Tibial nerve (tissue), 4 donors: ENCODE measurements around the gene CDS2. TPM values are rescaled to one million over a fixed set of nuclear protein-coding genes. Genes with fewer than 3 reads are reported as not detected.

ENCODE experiments used
- DNase-seq, 2 donors: peaks; one replicate each; pipeline ENCODE4 v3.0.0-alpha.2; 2019; ENCODE audit warnings: low spot score in 2 of 2
- H3K27ac ChIP-seq, 4 donors: fragments of 200-600 bp; sonication (generic) in 3 of 4; one replicate each; pipeline ENCODE4 v1.5.1; 2017 to 2019; ENCODE audit warnings: mild to moderate bottlenecking in 1 of 4
- H3K27me3 ChIP-seq, 2 donors: fragments of 200-600 bp; sonication (generic) in 1 of 2; one replicate each; pipeline versions ENCODE4 v1.5.1 to v1.6.0; 2017 to 2019
- H3K36me3 ChIP-seq, 3 donors: fragments of 200-600 bp; sonication (generic); one replicate each; pipeline ENCODE4 v1.5.1; 2018 to 2019
- H3K4me1 ChIP-seq, 4 donors: fragments of 200-600 bp; sonication (generic) in 3 of 4; one replicate each; pipeline ENCODE4 v1.5.1; 2017 to 2019
- H3K4me3 ChIP-seq, 4 donors: fragments of 200-600 bp; sonication (generic) in 3 of 4; one replicate each; pipeline ENCODE4 v1.5.1; 2017 to 2019; ENCODE audit warnings: mild to moderate bottlenecking in 1 of 4, moderate library complexity in 1 of 4
- H3K9me3 ChIP-seq, 4 donors: fragments of 200-600 bp; sonication (generic) in 3 of 4; one replicate each; pipeline ENCODE4 v1.5.1; 2017 to 2019
- EP300 ChIP-seq, 2 donors: sonication (generic); formaldehyde crosslinking; IDR thresholded peaks; one replicate each; pipeline ENCODE4 v1.6.1; 2017; ENCODE audit warnings: antibody characterized with exemption in 2 of 2, mild to moderate bottlenecking in 1 of 2
- POLR2A ChIP-seq, 2 donors: fragments of 450-650 bp; IDR thresholded peaks; one replicate each; pipeline ENCODE4 v1.6.1; 2017; ENCODE audit warnings: antibody characterized with exemption in 2 of 2, mild to moderate bottlenecking in 2 of 2, moderate library complexity in 2 of 2
- WGBS, 2 donors: methylation state at CpG; one replicate each; pipeline ENCODE4 v1.1.5; 2018; 5-methylcytosine and 5-hydroxymethylcytosine counted together
- total RNA-seq, 4 donors: library from RNA; depleted of rRNA; stranded (reverse); fragments of >200 nt; gene quantifications; one replicate each; pipeline ENCODE4 v1.1.0, GENCODE V29; 2016
- TF ChIP-seq, protein P1 (sequence below), 5 experiments: fragments of 200-600 bp in 3 of 5; fragments of 450-650 bp in 2 of 5; sonication (generic) in 3 of 5; IDR thresholded peaks; one replicate each; pipeline ENCODE4 v1.5.1; 2016 to 2019; ENCODE audit warnings: antibody characterized with exemption in 5 of 5, mild to moderate bottlenecking in 3 of 5, moderate library complexity in 2 of 5

The CDS2 gene
- total RNA-seq, 4 donors from 2014 or later: 29.4 to 35.0 (median 34.1) TPM

DNA sequence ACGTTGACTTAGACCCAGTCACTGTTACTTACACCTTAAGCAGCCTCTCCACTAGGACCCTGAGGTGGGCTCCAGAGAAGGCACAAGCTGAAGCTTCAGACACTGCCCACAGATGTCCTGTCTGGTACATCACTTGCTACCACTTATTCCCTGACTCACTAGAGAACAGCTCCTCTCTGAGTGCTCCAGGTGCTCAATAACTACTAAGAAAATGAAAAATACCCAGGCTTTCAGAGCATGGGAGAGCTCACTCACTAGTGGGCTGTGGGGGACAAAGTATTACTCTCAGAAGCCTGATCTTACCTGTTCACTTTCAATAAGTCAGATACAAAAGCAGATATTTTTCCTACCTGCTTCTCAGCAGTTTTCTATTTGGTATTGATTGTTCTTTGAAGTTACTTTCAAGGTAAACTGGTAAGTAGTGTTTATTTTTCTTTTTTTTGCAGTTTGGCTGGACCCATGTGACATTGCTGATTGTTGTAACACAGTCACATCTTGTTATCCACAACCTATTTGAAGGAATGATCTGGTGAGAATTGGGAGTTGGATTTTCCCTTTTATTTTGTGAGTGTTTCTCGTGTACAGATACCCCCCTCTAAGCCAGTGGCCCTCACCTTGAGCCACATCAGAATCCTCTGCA lies 55.9 kb downstream of the CDS2 start:
- Histone ChIP-seq H3K4me3 (no peak overlapping the region), H3K9me3 (no peaks in the 10 kb centered on the region), H3K27me3 (no peaks in the 10 kb centered on the region), H3K4me1 (peaks cover 0 to 4% (median 0%) of the 10 kb centered on the region in 4 donors), H3K36me3 (peaks cover 0 to 86% (median 0%) of the 10 kb centered on the region in 3 donors), H3K27ac (no peak overlapping the region)
- TF ChIP-seq, protein P1, sequence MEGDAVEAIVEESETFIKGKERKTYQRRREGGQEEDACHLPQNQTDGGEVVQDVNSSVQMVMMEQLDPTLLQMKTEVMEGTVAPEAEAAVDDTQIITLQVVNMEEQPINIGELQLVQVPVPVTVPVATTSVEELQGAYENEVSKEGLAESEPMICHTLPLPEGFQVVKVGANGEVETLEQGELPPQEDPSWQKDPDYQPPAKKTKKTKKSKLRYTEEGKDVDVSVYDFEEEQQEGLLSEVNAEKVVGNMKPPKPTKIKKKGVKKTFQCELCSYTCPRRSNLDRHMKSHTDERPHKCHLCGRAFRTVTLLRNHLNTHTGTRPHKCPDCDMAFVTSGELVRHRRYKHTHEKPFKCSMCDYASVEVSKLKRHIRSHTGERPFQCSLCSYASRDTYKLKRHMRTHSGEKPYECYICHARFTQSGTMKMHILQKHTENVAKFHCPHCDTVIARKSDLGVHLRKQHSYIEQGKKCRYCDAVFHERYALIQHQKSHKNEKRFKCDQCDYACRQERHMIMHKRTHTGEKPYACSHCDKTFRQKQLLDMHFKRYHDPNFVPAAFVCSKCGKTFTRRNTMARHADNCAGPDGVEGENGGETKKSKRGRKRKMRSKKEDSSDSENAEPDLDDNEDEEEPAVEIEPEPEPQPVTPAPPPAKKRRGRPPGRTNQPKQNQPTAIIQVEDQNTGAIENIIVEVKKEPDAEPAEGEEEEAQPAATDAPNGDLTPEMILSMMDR (IDR thresholded peaks at IDR 0.05): no peak
- TF ChIP-seq EP300 (IDR thresholded peaks at IDR 0.05) (no peak), POLR2A (IDR thresholded peaks at IDR 0.05) (no peak)
- WGBS, 2 donors: 92 to 94% methylated on average over 2 of the region's 2 CpGs
- no peak for DNase-seq

DNA sequence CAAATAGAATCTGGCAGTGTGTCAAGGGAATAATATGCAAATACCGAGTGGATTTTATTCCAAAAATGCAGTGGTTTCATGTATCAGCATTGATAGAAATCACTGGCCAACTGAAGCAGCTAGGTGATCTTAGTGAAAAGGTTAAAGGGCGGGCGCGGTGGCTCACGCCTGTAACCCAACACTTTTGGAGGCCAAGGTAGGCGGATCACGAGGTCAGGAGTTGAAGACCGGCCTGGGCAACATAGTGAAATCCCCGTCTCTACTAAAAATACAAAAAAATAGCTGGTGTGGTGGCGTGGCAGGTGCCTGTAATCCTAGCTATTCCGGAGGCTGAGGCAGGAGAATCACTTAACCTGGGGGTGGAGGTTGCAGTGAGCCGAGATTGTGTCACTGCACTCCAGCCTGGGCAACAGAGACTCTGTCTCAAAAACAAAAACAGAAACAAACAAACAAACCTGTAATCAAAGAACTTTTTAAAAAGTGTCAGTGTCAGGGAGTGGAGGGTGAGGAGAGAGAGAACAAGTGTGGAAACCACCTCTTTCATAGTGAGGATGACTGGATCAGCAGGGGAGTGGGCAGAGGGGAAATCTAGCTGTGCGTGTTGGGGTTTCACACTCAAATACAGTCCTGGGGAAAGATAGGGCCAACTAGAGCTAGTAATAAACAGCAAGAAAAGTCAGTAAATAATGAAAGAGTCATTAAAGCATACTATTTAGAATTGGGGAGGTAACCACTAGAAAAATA lies 57.1 kb downstream of the CDS2 start:
- Histone ChIP-seq H3K9me3 (no peaks in the 10 kb centered on the region), H3K4me3 (no peak overlapping the region), H3K27ac (no peak overlapping the region), H3K4me1 (peaks cover 0 to 4% (median 0%) of the 10 kb centered on the region in 4 donors), H3K27me3 (no peaks in the 10 kb centered on the region), H3K36me3 (peaks cover 0 to 86% (median 0%) of the 10 kb centered on the region in 3 donors)
- WGBS, 2 donors: 80 to 84% methylated on average over 13 of the region's 13 CpGs
- DNase-seq: no peak
- TF ChIP-seq, protein P1 (IDR thresholded peaks at IDR 0.05): no peak
- no peak for TF ChIP-seq EP300 (IDR thresholded peaks at IDR 0.05)
- no peak for TF ChIP-seq POLR2A (IDR thresholded peaks at IDR 0.05)

GRCh38 chr20:5184684-5185083 lies 57.9 kb downstream of the CDS2 start:
- no peaks in the 10 kb centered on the region for H3K9me3 ChIP-seq
- 91 to 94% methylated on average over 1 of the region's 1 CpG for WGBS, 2 donors
- H3K4me1 ChIP-seq: peaks cover 0 to 4% (median 0%) of the 10 kb centered on the region in 4 donors
- H3K27me3 ChIP-seq: no peaks in the 10 kb centered on the region
- H3K36me3 ChIP-seq: peaks cover 0 to 86% (median 0%) of the 10 kb centered on the region in 3 donors
- H3K27ac ChIP-seq: no peak overlapping the region
- TF ChIP-seq EP300 (IDR thresholded peaks at IDR 0.05): no peak
- no peak for TF ChIP-seq POLR2A (IDR thresholded peaks at IDR 0.05)
- TF ChIP-seq, protein P1 (IDR thresholded peaks at IDR 0.05): no peak
- no peak overlapping the region for H3K4me3 ChIP-seq
- no peak for DNase-seq

GRCh38 chr20:5187122-5187521 lies 60.3 kb downstream of the CDS2 start:
- Histone ChIP-seq H3K27me3 (no peaks in the 10 kb centered on the region), H3K4me3 (no peak overlapping the region), H3K27ac (no peak overlapping the region), H3K9me3 (no peaks in the 10 kb centered on the region), H3K36me3 (peaks cover 0 to 92% (median 0%) of the 10 kb centered on the region in 3 donors), H3K4me1 (peaks cover 0 to 11% (median 4%) of the 10 kb centered on the region in 4 donors)
- DNase-seq: no peak
- WGBS, 2 donors: 86 to 88% methylated on average over 3 of the region's 3 CpGs
- TF ChIP-seq EP300 (IDR thresholded peaks at IDR 0.05) (no peak), POLR2A (IDR thresholded peaks at IDR 0.05) (no peak)
- TF ChIP-seq, protein P1 (IDR thresholded peaks at IDR 0.05): no peak

- no peaks in the 10 kb centered on the region for H3K27me3 ChIP-seq
- no peak overlapping the region for H3K27ac ChIP-seq
- DNase-seq: no peak
- whole genome bisulfite sequencing, 2 donors: 76 to 78% methylated on average over 7 of the region's 7 CpGs
- peaks cover 0 to 81% (median 0%) of the 10 kb centered on the region in 3 donors for H3K36me3 ChIP-seq
- TF ChIP-seq, protein P1 (IDR thresholded peaks at IDR 0.05): no peak
- no peak for TF ChIP-seq POLR2A (IDR thresholded peaks at IDR 0.05)
- no peak for TF ChIP-seq EP300 (IDR thresholded peaks at IDR 0.05)
- no peak overlapping the region for H3K4me3 ChIP-seq
- peaks cover 0 to 13% (median 8%) of the 10 kb centered on the region in 4 donors for H3K4me1 ChIP-seq
- no peaks in the 10 kb centered on the region for H3K9me3 ChIP-seq
Observed at GRCh38 chr20:5188736-5189135, 61.9 kb downstream of the CDS2 start.
